PC-9 (cell line): ENCODE results near the gene SNAPC3. TPM values are rescaled to one million over a fixed set of nuclear protein-coding genes. Genes with fewer than 3 reads are reported as not detected.

Experiments
- BruUV-seq: library from RNA; stranded (reverse); fragments of 400-500 nt; replicated peaks from 2 replicates; lab custom pipeline; 2021; lab: Mats Ljungman, UMichigan
- CTCF ChIA-PET: fragments of 300-600 bp; sonication (Branson Sonifier 250); formaldehyde crosslinking; loops from one replicate; lab custom pipeline; 2022; ENCODE audit warnings: antibody characterized with exemption; lab: Charles Lee
- POLR2A ChIA-PET: fragments of 300-600 bp; sonication (Branson Sonifier 250); formaldehyde crosslinking; loops from one replicate; lab custom pipeline; 2022; ENCODE audit warnings: antibody characterized with exemption; ENCODE audit not compliant: unreplicated experiment; lab: Charles Lee
- DNase-seq, 2 experiments: peaks; one replicate each; pipeline versions ENCODE4 v3.0.0 to v3.0.0-alpha.2; 2015 to 2022; ENCODE audit warnings: mixed read lengths in 1 of 2
- H2AFZ ChIP-seq: fragments of 200-600 bp; sonication (generic); 2 replicates; pipeline ENCODE4 v1.8.1; 2017; ENCODE audit warnings: antibody characterized with exemption
- H3F3A ChIP-seq: fragments of 200-600 bp; sonication (generic); 2 replicates; pipeline ENCODE4 v1.8.1; 2017; ENCODE audit warnings: antibody characterized with exemption, mild to moderate bottlenecking, low read depth; ENCODE audit not compliant: insufficient read depth
- H3K27ac ChIP-seq: fragments of 200-600 bp; sonication (generic); 2 replicates; pipeline ENCODE4 v1.6.1; 2016; ENCODE audit warnings: mixed run types
- H3K27me3 ChIP-seq: fragments of 200-600 bp; sonication (generic); 2 replicates; pipeline ENCODE4 v1.6.1; 2016; ENCODE audit warnings: low read depth, mixed run types; ENCODE audit not compliant: insufficient read depth
- H3K36me3 ChIP-seq: fragments of 200-600 bp; sonication (generic); 2 replicates; pipeline ENCODE4 v1.6.1; 2016; ENCODE audit warnings: low read depth, mixed run types
- H3K4me1 ChIP-seq: fragments of 200-600 bp; sonication (generic); replicated peaks from 2 replicates; pipeline ENCODE4 v1.6.1; 2016; ENCODE audit warnings: mixed run types; ENCODE audit not compliant: insufficient read depth
- H3K4me2 ChIP-seq: fragments of 200-600 bp; sonication (generic); 2 replicates; pipeline ENCODE4 v1.6.1; 2017; ENCODE audit warnings: mixed run types
- H3K4me3 ChIP-seq: fragments of 200-600 bp; sonication (generic); 2 replicates; pipeline ENCODE4 v1.6.1; 2016; ENCODE audit warnings: mixed run types
- H3K79me2 ChIP-seq: fragments of 200-600 bp; sonication (generic); 2 replicates; pipeline ENCODE4 v1.6.1; 2017; ENCODE audit warnings: low read depth, mixed run types
- H3K9me2 ChIP-seq: fragments of 200-600 bp; sonication (generic); 2 replicates; pipeline ENCODE4 v1.8.1; 2017; ENCODE audit warnings: mild to moderate bottlenecking; ENCODE audit not compliant: insufficient read depth
- H3K9me3 ChIP-seq: fragments of 200-600 bp; sonication (generic); 2 replicates; pipeline ENCODE4 v1.8.1; 2016; ENCODE audit warnings: low read depth; ENCODE audit not compliant: insufficient read depth
- H4K20me1 ChIP-seq: fragments of 200-600 bp; sonication (generic); 2 replicates; pipeline ENCODE4 v1.8.1; 2017; ENCODE audit not compliant: insufficient read depth
- CTCF ChIP-seq: fragments of 200-600 bp; sonication (generic); conservative IDR thresholded peaks from 2 replicates; pipeline ENCODE4 v1.6.1; 2017; ENCODE audit warnings: mixed run types, antibody characterized with exemption, mild to moderate bottlenecking, moderate library complexity
- EZH2 ChIP-seq: fragments of 200-600 bp; sonication (generic); IDR thresholded peaks from 2 replicates; pipeline ENCODE4 v1.8.0; 2017; ENCODE audit warnings: antibody characterized with exemption, low read depth
- intact Hi-C: fragments of 100-400 bp; cut with micrococcal nuclease; formaldehyde crosslinking; loops from one replicate; pipeline ENCODE4 v1.10.0; 2022; ENCODE audit not compliant: unreplicated experiment
- total RNA-seq: library from RNA; stranded (reverse); gene quantifications from 2 replicates; pipeline ENCODE4 v1.2.3, GENCODE V29; 2021

The SNAPC3 gene
- total RNA-seq, 1 experiment from 2014 or later, result 11.3 TPM

- CTCF ChIA-PET, result no interaction called here
Measured at GRCh38 chr9:15469862-15470261, 47.2 kb downstream of the SNAPC3 start.

GRCh38 chr9:15475923-15476536 is 53.4 kb downstream of the SNAPC3 start:
- Histone ChIP-seq H4K20me1 (no peaks in the 10 kb centered on the region), H2AFZ (no peak overlapping the region), H3K79me2 (no peaks in the 10 kb centered on the region), H3K4me3 (no peak overlapping the region), H3K9me3 (no peaks in the 10 kb centered on the region), H3K4me1 (no peaks in the 10 kb centered on the region), H3K27me3 (no peaks in the 10 kb centered on the region), H3K9me2 (no peaks in the 10 kb centered on the region), H3K27ac (no peak overlapping the region), H3K4me2 (no peak overlapping the region), H3F3A (no peaks in the 10 kb centered on the region), H3K36me3 (no peaks in the 10 kb centered on the region)
- no TSS peak for BruUV-seq
- no peak for DNase-seq
- TF ChIP-seq EZH2 (no peak), CTCF (no peak)
- ChIA-PET POLR2A (no interaction called here), CTCF (no interaction called here)
- intact Hi-C loops, result no loop called here

More at GRCh38 chr9:15469862-15470261, 47.2 kb downstream of the SNAPC3 start:
- Histone ChIP-seq H3K79me2 (no peaks in the 10 kb centered on the region), H3K36me3 (no peaks in the 10 kb centered on the region; the same call in 1 of the 2 replicates), H4K20me1 (no peaks in the 10 kb centered on the region), H3K27ac (no peak overlapping the region), H3K4me3 (no peak overlapping the region), H3K4me2 (no peak overlapping the region), H3K9me3 (no peaks in the 10 kb centered on the region), H3F3A (no peaks in the 10 kb centered on the region), H3K27me3 (no peaks in the 10 kb centered on the region), H3K9me2 (no peaks in the 10 kb centered on the region), H2AFZ (no peak overlapping the region), H3K4me1 (no peaks in the 10 kb centered on the region)
- no TSS peak for BruUV-seq
- TF ChIP-seq CTCF (no peak), EZH2 (no peak)
- POLR2A ChIA-PET, result no interaction called here
- DNase-seq, result no peak
- intact Hi-C loops, result no loop called here

GRCh38 chr9:15480028-15480427 is 57.4 kb downstream of the SNAPC3 start:
- POLR2A ChIA-PET, result no interaction called here
- Histone ChIP-seq H3K27me3 (no peaks in the 10 kb centered on the region), H3K79me2 (no peaks in the 10 kb centered on the region), H3K36me3 (no peaks in the 10 kb centered on the region), H3K27ac (no peak overlapping the region), H3K4me1 (no peaks in the 10 kb centered on the region), H3K4me2 (no peak overlapping the region), H3K9me3 (no peaks in the 10 kb centered on the region), H3F3A (no peaks in the 10 kb centered on the region), H2AFZ (no peak overlapping the region), H3K4me3 (no peak overlapping the region), H3K9me2 (no peaks in the 10 kb centered on the region), H4K20me1 (no peaks in the 10 kb centered on the region)
- intact Hi-C loops, result no loop called here
- no TSS peak for BruUV-seq
- CTCF ChIA-PET, result no interaction called here
- no peak for DNase-seq
- TF ChIP-seq CTCF, result no peak
- TF ChIP-seq EZH2, result no peak
